SU-DHL-6 (cell line): ENCODE results near the gene WDR36.

Experiments used
- CTCF ChIP-seq: fragments of 200-600 bp; sonication (generic); IDR thresholded peaks from one replicate; pipeline ENCODE4 v1.5.1; 2017; ENCODE audit warnings: antibody characterized with exemption, mild to moderate bottlenecking, low read length, moderate library complexity; ENCODE audit not compliant: insufficient read depth, poor library complexity, severe bottlenecking
- EZH2phosphoT487 ChIP-seq: fragments of 200-600 bp; sonication (generic), shearing (Covaris generic); conservative IDR thresholded peaks from 2 replicates; pipeline ENCODE4 v1.6.1; 2018; ENCODE audit warnings: mild to moderate bottlenecking, antibody characterized with exemption, low read length, moderate library complexity, mixed read lengths

DNA sequence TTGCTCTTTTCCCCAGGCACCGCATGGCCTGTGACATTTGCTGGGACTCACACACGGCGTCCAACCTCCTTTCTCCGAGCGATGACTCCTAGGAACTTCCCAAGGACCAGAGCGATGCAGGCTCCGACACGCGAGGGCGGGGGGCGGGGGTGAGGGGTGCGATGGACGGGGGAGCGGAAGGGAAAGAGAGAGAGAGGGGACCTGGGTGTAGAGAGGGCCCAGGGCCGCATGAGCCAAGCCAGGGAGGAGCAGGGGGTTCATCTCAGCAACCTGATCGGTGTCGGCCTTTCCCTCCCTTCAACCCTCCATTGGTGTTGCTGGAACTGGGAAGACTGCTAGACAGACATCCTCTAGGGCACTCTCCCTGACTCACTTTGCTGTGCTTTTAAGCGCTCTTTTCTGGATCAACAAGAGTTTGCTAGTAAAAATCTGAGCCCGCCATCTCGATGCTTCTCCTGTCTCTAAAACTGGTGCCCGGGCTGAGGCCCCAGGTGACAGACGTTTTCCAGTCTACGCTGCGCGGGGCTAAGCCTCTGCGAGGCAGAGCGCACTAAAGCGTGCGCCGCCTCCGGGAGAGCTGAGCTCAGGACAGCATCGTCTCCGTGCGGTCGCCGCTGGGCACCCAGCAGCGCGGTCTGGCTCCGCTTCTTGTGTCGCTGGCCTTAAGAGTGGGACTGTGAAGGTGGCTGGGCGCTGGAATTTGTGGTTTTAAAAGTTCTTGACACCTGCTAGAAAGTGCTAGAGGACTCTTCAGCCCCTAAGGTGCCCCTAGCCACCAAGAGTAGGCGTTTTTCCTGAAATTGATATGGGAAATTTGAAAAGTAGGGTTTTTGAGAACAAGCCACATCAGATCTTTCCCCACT, 21.6 kb upstream of the WDR36 start:
- no peak for TF ChIP-seq CTCF
- no peak for TF ChIP-seq EZH2phosphoT487
